AG04450 (cell line): ENCODE results near the gene SKIDA1. TPM values are rescaled to one million over a fixed set of nuclear protein-coding genes. Genes with fewer than 3 reads are reported as not detected.
A peak's percentile ranks its signal among the peaks of the same experiment; 100 is the strongest.
"Not testable (repeated sequence)": the region's sequence is repeated elsewhere in the genome, so short reads cannot be mapped to it uniquely, and the experiment has no call there.

Experiments
- CTCF ChIA-PET: fragments of 300-600, 350-600 bp; formaldehyde crosslinking; extraction: SDS; loops from one replicate; lab custom pipeline; 2022; ENCODE audit warnings: antibody characterized with exemption, inconsistent platforms; lab: Charles Lee
- POLR2A ChIA-PET: fragments of 350-600 bp; formaldehyde crosslinking; extraction: SDS; loops from one replicate; lab custom pipeline; 2021; ENCODE audit warnings: antibody characterized with exemption, inconsistent platforms; lab: Yijun Ruan, JAX
- DNase-seq: peaks from one replicate; pipeline ENCODE4 v3.0.0-alpha.2; 2011; ENCODE audit warnings: low read depth, low spot score
- H3K27ac ChIP-seq: one replicate; pipeline ENCODE4 v1.5.1; 2012; ENCODE audit warnings: low read depth, low read length, control low read depth
- H3K27me3 ChIP-seq: one replicate; pipeline ENCODE4 v1.6.0; 2012; ENCODE audit warnings: low read length; ENCODE audit not compliant: control insufficient read depth, insufficient read depth
- H3K4me3 ChIP-seq: 2 replicates; pipeline ENCODE4 v1.5.1; 2011; ENCODE audit warnings: mild to moderate bottlenecking, low read depth, low read length, control low read depth
- H3K9me3 ChIP-seq: 2 replicates; pipeline ENCODE4 v1.5.1; 2012; ENCODE audit warnings: low read length; ENCODE audit not compliant: control insufficient read depth, insufficient read depth
- CTCF ChIP-seq: IDR thresholded peaks from 2 replicates; pipeline ENCODE4 v1.5.1; 2011; ENCODE audit warnings: low read depth, low read length, control low read depth, inconsistent platforms
- polyA plus RNA-seq: library from polyadenylated mRNA; depleted of rRNA; stranded (reverse); fragments of >200 nt; gene quantifications from 2 replicates; pipeline ENCODE4 v1.2.3, GENCODE V29; 2011

SKIDA1 gene
- polyA plus RNA-seq, 1 experiment, result 0.62 TPM

GRCh38 chr10:21556527-21556926, 31.0 kb upstream of the SKIDA1 start:
- Histone ChIP-seq H3K4me3 (no peak overlapping the region), H3K27me3 (no peaks in the 10 kb centered on the region), H3K9me3 (no peaks in the 10 kb centered on the region), H3K27ac (no peak overlapping the region)
- CTCF ChIA-PET, result no interaction called here
- no peak for DNase-seq
- POLR2A ChIA-PET, result no interaction called here
- TF ChIP-seq CTCF, result no peak

GRCh38 chr10:21552638-21553037, 27.2 kb upstream of the SKIDA1 start:
- ChIA-PET POLR2A (no interaction called here), CTCF (interaction anchor here (0.6 kb wide), 1 partner anchor 19 kb away, joined by 3 read pairs; the partner anchor contains the start of gene MLLT10)
- Histone ChIP-seq H3K4me3 (no peak overlapping the region), H3K9me3 (no peaks in the 10 kb centered on the region), H3K27me3 (no peaks in the 10 kb centered on the region), H3K27ac (no peak overlapping the region)
- no peak for DNase-seq
- no peak for TF ChIP-seq CTCF

GRCh38 chr10:21547246-21547645, 21.8 kb upstream of the SKIDA1 start:
- TF ChIP-seq CTCF, result no peak
- POLR2A ChIA-PET, result no interaction called here
- Histone ChIP-seq H3K9me3 (no peaks in the 10 kb centered on the region), H3K4me3 (no peak overlapping the region), H3K27me3 (no peaks in the 10 kb centered on the region), H3K27ac (no peak overlapping the region)
- no peak for DNase-seq
- CTCF ChIA-PET, result no interaction called here

GRCh38 chr10:21540701-21541100, 15.2 kb upstream of the SKIDA1 start:
- H3K27me3 ChIP-seq, H3K9me3 ChIP-seq, H3K4me3 ChIP-seq, DNase-seq, H3K27ac ChIP-seq: not testable (repeated sequence)
- POLR2A ChIA-PET, result interaction anchor here (0.9 kb wide), 1 partner anchor 44 kb away, joined by 3 read pairs; no protein-coding TSS in a partner anchor
- CTCF ChIA-PET, result interaction anchor here (0.7 kb wide), 1 partner anchor 183 kb away, joined by 3 read pairs; no protein-coding TSS in a partner anchor

GRCh38 chr10:21536874-21537273, 11.4 kb upstream of the SKIDA1 start:
- H3K9me3 ChIP-seq, result no peaks in the 10 kb centered on the region; the same call in 1 of the 2 replicates
- DNase-seq, result no peak
- no peaks in the 10 kb centered on the region for H3K27me3 ChIP-seq
- CTCF ChIA-PET, result interaction anchor here (0.5 kb wide), 1 partner anchor 18 kb away, joined by 3 read pairs; no protein-coding TSS in a partner anchor
- no peak overlapping the region for H3K4me3 ChIP-seq
- no peak overlapping the region for H3K27ac ChIP-seq
- POLR2A ChIA-PET, result interaction anchor here (0.7 kb wide), 1 partner anchor 11 kb away, joined by 3 read pairs; the partner anchor contains the start of gene SKIDA1
- no peak for TF ChIP-seq CTCF

- H3K27me3 ChIP-seq, H3K9me3 ChIP-seq, DNase-seq, H3K27ac ChIP-seq, POLR2A ChIA-PET: not testable (repeated sequence)
- CTCF ChIA-PET, result interaction anchor here (0.7 kb wide), 1 partner anchor 16 kb away, joined by 3 read pairs; no protein-coding TSS in a partner anchor
- peak overlapping the region; percentile 78 for H3K4me3 ChIP-seq
These were observed 10.5 kb upstream of the SKIDA1 start for GRCh38 chr10:21535976-21536375.
